Kidney (tissue), 14 donors: Measurements from ENCODE around the gene MARCHF4. TPM values are rescaled to one million over a fixed set of nuclear protein-coding genes. Genes with fewer than 3 reads are reported as not detected.

ENCODE experiments used
- DNase-seq, 5 donors: peaks; one replicate each; pipeline ENCODE4 v3.0.0-alpha.2; 2013 to 2020
- FAIRE-seq: peaks from 2 replicates; lab custom pipeline; 2012; peaks lifted over from hg19 to GRCh38; lab: Jason Lieb, UNC
- H3K27ac ChIP-seq, 2 donors: one replicate each; pipeline ENCODE4 v1.7.0; 2013; ENCODE audit warnings: low read depth in 2 of 2, low read length in 2 of 2, inconsistent platforms in 1 of 2
- H3K27me3 ChIP-seq: one replicate; pipeline ENCODE4 v1.7.1; 2013; ENCODE audit warnings: low read length, inconsistent platforms; ENCODE audit not compliant: control insufficient read depth, insufficient read depth
- H3K36me3 ChIP-seq, 3 donors: one replicate each; pipeline versions ENCODE4 v1.7.0 to v1.7.1; 2013; ENCODE audit warnings: low read length in 3 of 3, control low read depth in 1 of 3, inconsistent platforms in 1 of 3; ENCODE audit not compliant: insufficient read depth in 3 of 3, control insufficient read depth in 2 of 3
- H3K4me1 ChIP-seq, 3 donors: one replicate each; pipeline versions ENCODE4 v1.7.0 to v1.7.1; 2013; ENCODE audit warnings: low read length in 3 of 3, inconsistent platforms in 1 of 3, low read depth in 1 of 3; ENCODE audit not compliant: control insufficient read depth in 2 of 3, insufficient read depth in 2 of 3
- H3K4me3 ChIP-seq, 3 donors: one replicate each; pipeline versions ENCODE4 v1.7.0 to v1.8.1; 2013; ENCODE audit warnings: low read length in 3 of 3, control low read depth in 1 of 3, inconsistent platforms in 1 of 3
- H3K9ac ChIP-seq, 3 donors: one replicate each; pipeline versions ENCODE4 v1.7.0 to v1.7.1; 2013; ENCODE audit warnings: low read length in 3 of 3, control low read depth in 1 of 3, inconsistent platforms in 1 of 3
- H3K9me3 ChIP-seq, 3 donors: one replicate each; pipeline versions ENCODE4 v1.7.0 to v1.7.1; 2013; ENCODE audit warnings: low read length in 3 of 3, control low read depth in 1 of 3, inconsistent platforms in 1 of 3; ENCODE audit not compliant: control insufficient read depth in 2 of 3, insufficient read depth in 1 of 3
- CTCF ChIP-seq: IDR thresholded peaks from 3 replicates; pipeline ENCODE4 v1.5.1; 2012; ENCODE audit warnings: mild to moderate bottlenecking, moderate library complexity, borderline replicate concordance; ENCODE audit not compliant: insufficient read depth; ENCODE audit errors: extremely low read depth
- intact Hi-C: fragments of 100-400 bp; cut with DNase I; formaldehyde crosslinking; loops from one replicate; pipeline ENCODE4 v1.11.1; 2022
- polyA plus RNA-seq: library from polyadenylated mRNA; stranded (reverse); fragments of 350-450 nt; fragmentation: Illumina TruSeq; extraction: RNeasy Lipid Tissue Mini Kit (QIAGEN cat#74804); gene quantifications from one replicate; pipeline ENCODE4 v1.2.3, GENCODE V29; 2014; ENCODE audit warnings: low read depth, low replicate concordance; ENCODE audit not compliant: insufficient read depth
- total RNA-seq: library from RNA; stranded (reverse); fragmentation: NEBNext Ultra II Directional; extraction: Animal tissue kit (Norgen Biotek cat#: 25700); gene quantifications from one replicate; pipeline ENCODE4 v1.2.1, GENCODE V29; 2021
- donor health status: control.
- donor health status: control.
- donor health status: control.
- donor health status: control.
- donor health status: control.
- donor health status: DM: yes; HTN: yes; CAD: no.
- donor health status: Normal renal cell carcinoma (clear cell type).

MARCHF4 gene
- total and polyA plus RNA-seq, 2 donors from 2014 or later = 0.09 TPM; not detected in 1

DNA sequence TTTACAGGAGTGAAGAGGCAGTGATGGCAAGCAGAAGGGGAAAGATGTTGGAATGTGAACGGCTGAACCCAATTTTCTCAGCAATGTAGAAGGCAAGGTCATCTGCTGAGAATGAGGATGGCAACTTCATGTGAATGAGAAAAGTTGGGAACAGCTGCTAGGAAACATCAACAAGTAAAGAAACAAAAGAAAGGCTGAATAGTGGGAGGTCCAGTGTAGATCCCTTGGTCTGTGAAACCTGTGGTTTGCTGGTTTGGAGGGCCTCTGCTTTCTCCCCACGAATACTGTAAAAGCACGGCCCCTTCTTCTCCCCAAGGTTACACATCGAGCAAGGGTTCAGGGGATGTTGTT lies 27.4 kb downstream of the MARCHF4 start:
- Histone ChIP-seq H3K27me3 (no peaks in the 10 kb centered on the region), H3K36me3 (no peaks in the 10 kb centered on the region), H3K9me3 (no peaks in the 10 kb centered on the region), H3K27ac (no peak overlapping the region), H3K9ac (no peak overlapping the region), H3K4me1 (peaks cover 0 to 4% (median 0%) of the 10 kb centered on the region in 3 donors), H3K4me3 (no peak overlapping the region)
- TF ChIP-seq CTCF = no peak
- intact Hi-C loops = no loop called here
- DNase-seq = peak in 1 of 5 donors; percentile 55
- no peak for FAIRE-seq

- DNase-seq (no peak), FAIRE-seq (no peak)
- TF ChIP-seq CTCF = no peak
- H3K27me3 ChIP-seq = no peaks in the 10 kb centered on the region
- no peak overlapping the region for H3K4me3 ChIP-seq
- intact Hi-C loops = no loop called here
- peaks cover 0 to 4% (median 0%) of the 10 kb centered on the region in 3 donors for H3K4me1 ChIP-seq
- no peak overlapping the region for H3K9ac ChIP-seq
- no peak overlapping the region for H3K27ac ChIP-seq
- no peaks in the 10 kb centered on the region for H3K9me3 ChIP-seq
- H3K36me3 ChIP-seq = no peaks in the 10 kb centered on the region
These were observed 27.9 kb downstream of the MARCHF4 start for GRCh38 chr2:216344206-216344949.

GRCh38 chr2:216343221-216343980 lies 28.9 kb downstream of the MARCHF4 start:
- intact Hi-C loops = no loop called here
- Histone ChIP-seq H3K27me3 (no peaks in the 10 kb centered on the region), H3K9ac (no peak overlapping the region), H3K4me3 (no peak overlapping the region), H3K36me3 (no peaks in the 10 kb centered on the region), H3K9me3 (no peaks in the 10 kb centered on the region), H3K4me1 (peaks cover 0 to 4% (median 0%) of the 10 kb centered on the region in 3 donors), H3K27ac (no peak overlapping the region)
- TF ChIP-seq CTCF = no peak
- FAIRE-seq (no peak), DNase-seq (no peak)
